Lower leg skin (tissue), 3 donors: ENCODE data around the gene DLGAP1.

ENCODE experiments used
- CTCF ChIP-seq, 3 donors: fragments of 450-650 bp; IDR thresholded peaks; one replicate each; pipeline ENCODE4 v1.5.1; 2016; ENCODE audit warnings: antibody characterized with exemption in 3 of 3, mild to moderate bottlenecking in 3 of 3, moderate library complexity in 2 of 3
- POLR2A ChIP-seq, 2 donors: fragments of 450-650 bp; IDR thresholded peaks; one replicate each; pipeline ENCODE4 v1.6.1; 2016 to 2017; ENCODE audit warnings: antibody characterized with exemption in 2 of 2, mild to moderate bottlenecking in 1 of 2, moderate library complexity in 1 of 2

- TF ChIP-seq CTCF (IDR thresholded peaks at IDR 0.05) (no peak), POLR2A (IDR thresholded peaks at IDR 0.05) (no peak)
These were observed 963.0 kb downstream of the DLGAP1 start for GRCh38 chr18:3491981-3492555.
